Liver (tissue), 9 donors: ENCODE measurements around the gene FLNC. TPM values are rescaled to one million over a fixed set of nuclear protein-coding genes. Genes with fewer than 3 reads are reported as not detected.

Experiments
- DNase-seq: peaks from one replicate; pipeline ENCODE4 v3.0.0-alpha.2; 2017; ENCODE audit warnings: low spot score
- H3K27ac ChIP-seq, 2 donors: one replicate each; pipeline ENCODE4 v1.7.0; 2013; ENCODE audit warnings: inconsistent platforms in 2 of 2, low read length in 2 of 2, control low read depth in 1 of 2, low read depth in 1 of 2, mild to moderate bottlenecking in 1 of 2
- H3K27me3 ChIP-seq, 4 donors: one replicate each; pipeline versions ENCODE4 v1.6.1 to v1.7.0; 2013; ENCODE audit warnings: low read length in 3 of 4, inconsistent platforms in 1 of 4, mild to moderate bottlenecking in 1 of 4, moderate library complexity in 1 of 4; ENCODE audit not compliant: control insufficient read depth in 4 of 4, insufficient read depth in 4 of 4
- H3K36me3 ChIP-seq, 4 donors: one replicate each; pipeline versions ENCODE4 v1.6.1 to v1.7.0; 2013; ENCODE audit warnings: low read length in 3 of 4, mild to moderate bottlenecking in 3 of 4, low read depth in 1 of 4, moderate library complexity in 1 of 4; ENCODE audit not compliant: control insufficient read depth in 4 of 4, insufficient read depth in 3 of 4
- H3K4me1 ChIP-seq, 4 donors: one replicate each; pipeline versions ENCODE4 v1.6.1 to v1.7.0; 2013; ENCODE audit warnings: low read length in 3 of 4, mild to moderate bottlenecking in 3 of 4, moderate library complexity in 1 of 4; ENCODE audit not compliant: control insufficient read depth in 4 of 4, insufficient read depth in 4 of 4
- H3K4me3 ChIP-seq, 3 donors: one replicate each; pipeline versions ENCODE4 v1.6.1 to v1.7.0; 2013; ENCODE audit warnings: low read length in 3 of 3, control low read depth in 1 of 3, low read depth in 1 of 3, mild to moderate bottlenecking in 1 of 3
- H3K9ac ChIP-seq, 2 donors: one replicate each; pipeline ENCODE4 v1.7.0; 2013; ENCODE audit warnings: low read length in 2 of 2, mild to moderate bottlenecking in 2 of 2, moderate library complexity in 2 of 2, control low read depth in 1 of 2, low read depth in 1 of 2
- H3K9me3 ChIP-seq, 4 donors: one replicate each; pipeline versions ENCODE4 v1.6.1 to v1.7.0; 2013; ENCODE audit warnings: low read length in 3 of 4; ENCODE audit not compliant: control insufficient read depth in 4 of 4
- EGR1 ChIP-seq, 2 donors: IDR thresholded peaks; 2 replicates each; pipeline ENCODE4 v1.6.1; 2016 to 2018; ENCODE audit warnings: antibody characterized with exemption in 2 of 2, low read depth in 2 of 2
- FOXA1 ChIP-seq: IDR thresholded peaks from 2 replicates; pipeline ENCODE4 v1.6.1; 2016; ENCODE audit warnings: antibody characterized with exemption
- FOXA2 ChIP-seq: IDR thresholded peaks from 2 replicates; pipeline ENCODE4 v1.6.1; 2016; ENCODE audit warnings: antibody characterized with exemption
- GABPA ChIP-seq, 2 donors: IDR thresholded peaks in 1 of 2; conservative IDR thresholded peaks in 1 of 2; 2 replicates each; pipeline ENCODE4 v1.6.1; 2016; ENCODE audit warnings: antibody characterized with exemption in 2 of 2, mild to moderate bottlenecking in 1 of 2, moderate library complexity in 1 of 2
- HNF4A ChIP-seq, 2 donors: conservative IDR thresholded peaks; 2 replicates each; pipeline ENCODE4 v1.6.1; 2016; ENCODE audit warnings: antibody characterized with exemption in 2 of 2, mild to moderate bottlenecking in 2 of 2
- HNF4G ChIP-seq: IDR thresholded peaks from 2 replicates; pipeline ENCODE4 v1.6.1; 2016; ENCODE audit warnings: antibody characterized with exemption
- JUND ChIP-seq, 2 donors: IDR thresholded peaks; 2 replicates each; pipeline ENCODE4 v1.6.1; 2016; ENCODE audit warnings: antibody characterized with exemption in 2 of 2
- RAD21 ChIP-seq, 2 donors: IDR thresholded peaks; 2 replicates each; pipeline ENCODE4 v1.6.1; 2016; ENCODE audit warnings: antibody characterized with exemption in 2 of 2, mild to moderate bottlenecking in 2 of 2
- RXRA ChIP-seq, 2 donors: IDR thresholded peaks; 2 replicates each; pipeline ENCODE4 v1.6.1; 2017 to 2018; ENCODE audit warnings: antibody characterized with exemption in 2 of 2, mild to moderate bottlenecking in 1 of 2
- SP1 ChIP-seq: IDR thresholded peaks from 2 replicates; pipeline ENCODE4 v1.6.1; 2018; ENCODE audit warnings: antibody characterized with exemption, mild to moderate bottlenecking
- TAF1 ChIP-seq: conservative IDR thresholded peaks from 2 replicates; pipeline ENCODE4 v1.6.1; 2016; ENCODE audit warnings: antibody characterized with exemption, mild to moderate bottlenecking
- YY1 ChIP-seq: IDR thresholded peaks from 2 replicates; pipeline ENCODE4 v1.6.1; 2016; ENCODE audit warnings: antibody characterized with exemption, mild to moderate bottlenecking
- ZBTB33 ChIP-seq: IDR thresholded peaks from 2 replicates; pipeline ENCODE4 v1.6.1; 2016; ENCODE audit warnings: antibody characterized with exemption
- WGBS: extraction: QIAGEN DNeasy Blood & Tissue Kit; methylation state at CpG from one replicate; pipeline ENCODE4 v1.1.7; 2013; 5-methylcytosine and 5-hydroxymethylcytosine counted together
- polyA plus RNA-seq, 2 donors: library from polyadenylated mRNA; stranded (reverse) in 1 of 2; unstranded in 1 of 2; fragments of 200-250 nt in 1 of 2; fragments of >200 nt in 1 of 2; fragmentation: Nextera tagmentation in 1 of 2; extraction: Ambion mirVana in 1 of 2; gene quantifications; one replicate each; pipeline versions ENCODE4 v1.2.1 to v1.2.3, GENCODE V29; 2013 to 2015
- total RNA-seq, 2 donors: library from RNA; depleted of rRNA; stranded (reverse); fragments of >200 nt; gene quantifications; one replicate each; pipeline ENCODE4 v1.2.3, GENCODE V29; 2014
- TF ChIP-seq, protein P1 (sequence below): IDR thresholded peaks from 2 replicates; pipeline ENCODE4 v1.6.1; 2016; ENCODE audit warnings: antibody characterized with exemption
- TF ChIP-seq, protein P2 (sequence below): IDR thresholded peaks from 2 replicates; pipeline ENCODE4 v1.6.1; 2016; ENCODE audit warnings: antibody characterized with exemption, mild to moderate bottlenecking
- TF ChIP-seq, protein P3 (sequence below): IDR thresholded peaks from 2 replicates; pipeline ENCODE4 v1.6.1; 2016; ENCODE audit warnings: antibody characterized with exemption
- TF ChIP-seq, protein P4 (sequence below): fragments of 150-350 bp; IDR thresholded peaks from 2 replicates; pipeline ENCODE4 v1.5.1; 2017; ENCODE audit warnings: improper control_type of control experiment, low read depth, low read length; ENCODE audit not compliant: missing input control
- donor health status: healthy.
- donor health status: healthy.
- donor health status: healthy.
- donor health status: healthy.
- donor health status: healthy.

FLNC gene
- total and polyA plus RNA-seq, 4 donors: 0.03 to 2.3 (median 0.53) TPM

DNA sequence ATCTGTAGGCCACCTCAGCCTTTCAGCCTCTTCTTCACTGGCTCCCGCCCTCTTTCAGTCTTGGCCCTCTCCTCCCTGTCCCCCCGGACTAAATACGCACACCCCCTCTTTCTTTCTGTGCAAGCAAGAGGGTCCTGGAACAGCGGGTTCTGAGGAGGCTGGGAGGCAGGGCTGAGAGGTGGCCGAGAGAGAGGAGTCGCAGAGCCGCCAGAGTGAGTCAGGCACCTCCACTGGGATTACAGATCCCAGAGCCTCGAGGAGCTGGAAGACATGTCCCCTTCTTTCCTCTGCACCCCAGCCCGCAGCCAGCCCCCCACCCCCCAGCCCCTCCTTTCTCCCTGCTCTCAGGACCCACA, 38.3 kb upstream of the FLNC start:
- Histone ChIP-seq H3K27ac (no peak overlapping the region), H3K4me3 (peak overlapping the region in 1 of 3 donors; percentile 88), H3K9me3 (no peaks in the 10 kb centered on the region), H3K4me1 (peaks cover 2 to 12% (median 6%) of the 10 kb centered on the region in 4 donors), H3K9ac (no peak overlapping the region), H3K36me3 (no peaks in the 10 kb centered on the region), H3K27me3 (no peaks in the 10 kb centered on the region)
- DNase-seq: no peak
- TF ChIP-seq GABPA (IDR thresholded peaks at IDR 0.05 in 1 of 2, conservative IDR thresholded peaks at IDR 0.05 in 1 of 2) (no peak), JUND (IDR thresholded peaks at IDR 0.05) (no peak), HNF4A (conservative IDR thresholded peaks at IDR 0.05) (no peak), SP1 (no peak), FOXA2 (no peak), HNF4G (no peak), EGR1 (IDR thresholded peaks at IDR 0.05; ENCODE audit: low read depth in 2 of 2) (no peak), YY1 (no peak), RXRA (IDR thresholded peaks at IDR 0.05) (no peak), TAF1 (no peak), RAD21 (IDR thresholded peaks at IDR 0.05) (no peak)
- TF ChIP-seq, protein P1, sequence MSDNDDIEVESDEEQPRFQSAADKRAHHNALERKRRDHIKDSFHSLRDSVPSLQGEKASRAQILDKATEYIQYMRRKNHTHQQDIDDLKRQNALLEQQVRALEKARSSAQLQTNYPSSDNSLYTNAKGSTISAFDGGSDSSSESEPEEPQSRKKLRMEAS: no peak
- TF ChIP-seq, protein P2, sequence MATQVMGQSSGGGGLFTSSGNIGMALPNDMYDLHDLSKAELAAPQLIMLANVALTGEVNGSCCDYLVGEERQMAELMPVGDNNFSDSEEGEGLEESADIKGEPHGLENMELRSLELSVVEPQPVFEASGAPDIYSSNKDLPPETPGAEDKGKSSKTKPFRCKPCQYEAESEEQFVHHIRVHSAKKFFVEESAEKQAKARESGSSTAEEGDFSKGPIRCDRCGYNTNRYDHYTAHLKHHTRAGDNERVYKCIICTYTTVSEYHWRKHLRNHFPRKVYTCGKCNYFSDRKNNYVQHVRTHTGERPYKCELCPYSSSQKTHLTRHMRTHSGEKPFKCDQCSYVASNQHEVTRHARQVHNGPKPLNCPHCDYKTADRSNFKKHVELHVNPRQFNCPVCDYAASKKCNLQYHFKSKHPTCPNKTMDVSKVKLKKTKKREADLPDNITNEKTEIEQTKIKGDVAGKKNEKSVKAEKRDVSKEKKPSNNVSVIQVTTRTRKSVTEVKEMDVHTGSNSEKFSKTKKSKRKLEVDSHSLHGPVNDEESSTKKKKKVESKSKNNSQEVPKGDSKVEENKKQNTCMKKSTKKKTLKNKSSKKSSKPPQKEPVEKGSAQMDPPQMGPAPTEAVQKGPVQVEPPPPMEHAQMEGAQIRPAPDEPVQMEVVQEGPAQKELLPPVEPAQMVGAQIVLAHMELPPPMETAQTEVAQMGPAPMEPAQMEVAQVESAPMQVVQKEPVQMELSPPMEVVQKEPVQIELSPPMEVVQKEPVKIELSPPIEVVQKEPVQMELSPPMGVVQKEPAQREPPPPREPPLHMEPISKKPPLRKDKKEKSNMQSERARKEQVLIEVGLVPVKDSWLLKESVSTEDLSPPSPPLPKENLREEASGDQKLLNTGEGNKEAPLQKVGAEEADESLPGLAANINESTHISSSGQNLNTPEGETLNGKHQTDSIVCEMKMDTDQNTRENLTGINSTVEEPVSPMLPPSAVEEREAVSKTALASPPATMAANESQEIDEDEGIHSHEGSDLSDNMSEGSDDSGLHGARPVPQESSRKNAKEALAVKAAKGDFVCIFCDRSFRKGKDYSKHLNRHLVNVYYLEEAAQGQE: no peak
- TF ChIP-seq, protein P3, sequence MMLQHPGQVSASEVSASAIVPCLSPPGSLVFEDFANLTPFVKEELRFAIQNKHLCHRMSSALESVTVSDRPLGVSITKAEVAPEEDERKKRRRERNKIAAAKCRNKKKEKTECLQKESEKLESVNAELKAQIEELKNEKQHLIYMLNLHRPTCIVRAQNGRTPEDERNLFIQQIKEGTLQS: no peak
- TF ChIP-seq, protein P4, sequence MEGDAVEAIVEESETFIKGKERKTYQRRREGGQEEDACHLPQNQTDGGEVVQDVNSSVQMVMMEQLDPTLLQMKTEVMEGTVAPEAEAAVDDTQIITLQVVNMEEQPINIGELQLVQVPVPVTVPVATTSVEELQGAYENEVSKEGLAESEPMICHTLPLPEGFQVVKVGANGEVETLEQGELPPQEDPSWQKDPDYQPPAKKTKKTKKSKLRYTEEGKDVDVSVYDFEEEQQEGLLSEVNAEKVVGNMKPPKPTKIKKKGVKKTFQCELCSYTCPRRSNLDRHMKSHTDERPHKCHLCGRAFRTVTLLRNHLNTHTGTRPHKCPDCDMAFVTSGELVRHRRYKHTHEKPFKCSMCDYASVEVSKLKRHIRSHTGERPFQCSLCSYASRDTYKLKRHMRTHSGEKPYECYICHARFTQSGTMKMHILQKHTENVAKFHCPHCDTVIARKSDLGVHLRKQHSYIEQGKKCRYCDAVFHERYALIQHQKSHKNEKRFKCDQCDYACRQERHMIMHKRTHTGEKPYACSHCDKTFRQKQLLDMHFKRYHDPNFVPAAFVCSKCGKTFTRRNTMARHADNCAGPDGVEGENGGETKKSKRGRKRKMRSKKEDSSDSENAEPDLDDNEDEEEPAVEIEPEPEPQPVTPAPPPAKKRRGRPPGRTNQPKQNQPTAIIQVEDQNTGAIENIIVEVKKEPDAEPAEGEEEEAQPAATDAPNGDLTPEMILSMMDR: no peak
- WGBS: 38% methylated on average over 9 of the region's 9 CpGs

DNA sequence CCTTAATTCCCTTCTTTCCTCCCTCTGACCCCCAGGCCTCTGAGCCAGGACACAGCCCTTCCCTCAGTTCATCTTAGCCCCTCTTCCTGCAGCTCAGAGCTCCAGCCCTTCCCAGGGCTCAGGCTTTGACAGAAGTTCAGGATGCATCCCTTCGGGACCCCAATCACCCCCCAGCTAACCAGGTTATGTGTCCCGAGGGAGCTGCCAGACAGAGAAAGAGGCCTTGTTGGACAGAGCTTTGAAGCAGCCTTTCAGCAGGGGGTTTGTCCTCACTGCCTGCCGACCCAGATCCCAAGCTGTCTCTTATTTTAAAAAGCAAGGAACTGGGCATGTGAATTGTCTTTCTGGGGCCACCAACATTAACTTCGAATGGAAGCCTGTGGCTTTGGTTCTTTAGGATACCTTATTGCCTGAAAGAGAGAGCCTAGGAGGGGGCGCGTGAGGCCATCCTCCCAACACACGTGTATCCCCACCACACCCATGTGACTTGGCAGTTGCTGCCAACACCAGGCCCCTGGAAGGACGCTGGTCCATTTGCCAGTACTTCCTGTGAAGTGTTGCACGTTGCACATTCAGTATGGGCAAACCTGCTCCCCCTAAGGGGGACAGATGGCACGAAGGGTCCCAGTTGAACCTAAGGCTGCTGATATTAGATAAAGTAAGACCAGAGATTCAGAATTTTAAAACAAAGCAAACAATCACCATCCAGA, 37.6 kb upstream of the FLNC start:
- H3K9me3 ChIP-seq: no peaks in the 10 kb centered on the region
- no peak overlapping the region for H3K9ac ChIP-seq
- no peaks in the 10 kb centered on the region for H3K27me3 ChIP-seq
- 72% methylated on average over 10 of the region's 10 CpGs for WGBS
- H3K27ac ChIP-seq: no peak overlapping the region
- H3K36me3 ChIP-seq: no peaks in the 10 kb centered on the region
- peaks cover 2 to 12% (median 6%) of the 10 kb centered on the region in 4 donors for H3K4me1 ChIP-seq
- TF ChIP-seq, protein P3: no peak
- TF ChIP-seq RAD21 (IDR thresholded peaks at IDR 0.05) (no peak), EGR1 (IDR thresholded peaks at IDR 0.05; ENCODE audit: low read depth in 2 of 2) (no peak), ZBTB33 (no peak), GABPA (IDR thresholded peaks at IDR 0.05 in 1 of 2, conservative IDR thresholded peaks at IDR 0.05 in 1 of 2) (no peak), FOXA2 (no peak), HNF4G (no peak), RXRA (IDR thresholded peaks at IDR 0.05) (no peak), FOXA1 (no peak)
- TF ChIP-seq, protein P1: no peak
- no peak for DNase-seq
- H3K4me3 ChIP-seq: no peak overlapping the region
